ENCODE measurements around the gene MYH14.

DNA sequence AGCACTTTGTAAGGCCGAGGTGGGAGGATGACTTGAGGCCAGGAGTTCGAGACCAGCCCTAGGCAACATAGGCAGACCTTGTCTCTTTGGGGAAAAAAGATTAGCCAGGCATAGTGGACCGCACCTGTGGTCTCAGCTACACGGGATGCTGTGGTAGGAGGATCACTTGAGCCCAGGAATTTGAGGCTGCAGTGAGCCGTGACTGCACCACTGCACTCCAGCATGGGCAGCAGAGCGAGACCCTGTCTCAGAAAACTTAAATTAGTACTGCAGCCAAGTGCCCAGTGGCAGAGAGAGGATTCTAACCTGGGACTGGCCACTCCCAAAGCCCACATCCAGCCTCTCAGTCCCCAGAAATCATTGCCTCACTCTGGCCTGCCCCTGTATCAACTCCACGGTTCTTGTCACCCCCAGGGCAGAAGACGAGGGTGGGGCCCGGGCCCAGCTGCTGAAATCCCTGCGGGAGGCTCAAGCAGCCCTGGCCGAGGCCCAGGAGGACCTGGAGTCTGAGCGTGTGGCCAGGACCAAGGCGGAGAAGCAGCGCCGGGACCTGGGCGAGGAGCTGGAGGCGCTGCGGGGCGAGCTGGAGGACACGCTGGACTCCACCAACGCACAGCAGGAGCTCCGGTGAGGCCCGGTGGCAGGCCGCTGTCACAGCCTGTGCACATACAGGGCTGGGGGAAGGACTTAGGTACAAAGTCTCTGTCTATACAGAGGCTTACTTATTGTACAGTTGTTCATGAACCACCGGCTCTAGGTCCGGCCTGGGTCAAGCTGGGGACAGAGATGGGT is 72.4 kb downstream of the MYH14 start:
- TF ChIP-seq EZH2 (IDR thresholded peaks at IDR 0.05; ENCODE audit: low read length) = no peak
- TF ChIP-seq, protein P1, sequence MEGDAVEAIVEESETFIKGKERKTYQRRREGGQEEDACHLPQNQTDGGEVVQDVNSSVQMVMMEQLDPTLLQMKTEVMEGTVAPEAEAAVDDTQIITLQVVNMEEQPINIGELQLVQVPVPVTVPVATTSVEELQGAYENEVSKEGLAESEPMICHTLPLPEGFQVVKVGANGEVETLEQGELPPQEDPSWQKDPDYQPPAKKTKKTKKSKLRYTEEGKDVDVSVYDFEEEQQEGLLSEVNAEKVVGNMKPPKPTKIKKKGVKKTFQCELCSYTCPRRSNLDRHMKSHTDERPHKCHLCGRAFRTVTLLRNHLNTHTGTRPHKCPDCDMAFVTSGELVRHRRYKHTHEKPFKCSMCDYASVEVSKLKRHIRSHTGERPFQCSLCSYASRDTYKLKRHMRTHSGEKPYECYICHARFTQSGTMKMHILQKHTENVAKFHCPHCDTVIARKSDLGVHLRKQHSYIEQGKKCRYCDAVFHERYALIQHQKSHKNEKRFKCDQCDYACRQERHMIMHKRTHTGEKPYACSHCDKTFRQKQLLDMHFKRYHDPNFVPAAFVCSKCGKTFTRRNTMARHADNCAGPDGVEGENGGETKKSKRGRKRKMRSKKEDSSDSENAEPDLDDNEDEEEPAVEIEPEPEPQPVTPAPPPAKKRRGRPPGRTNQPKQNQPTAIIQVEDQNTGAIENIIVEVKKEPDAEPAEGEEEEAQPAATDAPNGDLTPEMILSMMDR (optimal IDR thresholded peaks at IDR 0.05 in 1 of 3, IDR thresholded peaks at IDR 0.05 in 1 of 3, conservative IDR thresholded peaks at IDR 0.05 in 1 of 3; ENCODE audit: extremely low read depth in 1 of 3, insufficient read depth in 2 of 3, low read length in 3 of 3) = no peak
